HEK293T (cell line): ENCODE data around the gene ECSCR.

Source experiments
- ARNT ChIP-seq: fragments of 450-650 bp; IDR thresholded peaks from 2 replicates; pipeline ENCODE4 v1.6.1; 2017; ENCODE audit warnings: mild to moderate bottlenecking
- BHLHE40 ChIP-seq: fragments of 450-650 bp; IDR thresholded peaks from 2 replicates; pipeline ENCODE4 v1.6.1; 2016; ENCODE audit warnings: mild to moderate bottlenecking, moderate library complexity, borderline replicate concordance
- FOXK2 ChIP-seq: fragments of 450-650 bp; IDR thresholded peaks from 2 replicates; pipeline ENCODE4 v1.6.1; 2016; ENCODE audit warnings: mild to moderate bottlenecking
- FOXM1 ChIP-seq: fragments of 450-650 bp; IDR thresholded peaks from 2 replicates; pipeline ENCODE4 v1.6.1; 2017; ENCODE audit warnings: mild to moderate bottlenecking, borderline replicate concordance
- HDGF ChIP-seq: fragments of 450-650 bp; IDR thresholded peaks from 2 replicates; pipeline ENCODE4 v1.6.1; 2017; ENCODE audit warnings: antibody characterized with exemption, borderline replicate concordance
- L3MBTL2 ChIP-seq: fragments of 450-650 bp; conservative IDR thresholded peaks from 2 replicates; pipeline ENCODE4 v1.6.1; 2016; ENCODE audit warnings: mild to moderate bottlenecking
- TARDBP ChIP-seq: fragments of 450-650 bp; IDR thresholded peaks from 2 replicates; pipeline ENCODE4 v1.6.1; 2016
- ZNF384 ChIP-seq: fragments of 450-650 bp; IDR thresholded peaks from 2 replicates; pipeline ENCODE4 v1.6.1; 2016

GRCh38 chr5:139417214-139417613 lies 45.3 kb downstream of the ECSCR start:
- TF ChIP-seq TARDBP: no peak
- no peak for TF ChIP-seq ARNT
- TF ChIP-seq BHLHE40: no peak
- no peak for TF ChIP-seq FOXK2
- no peak for TF ChIP-seq FOXM1
- no peak for TF ChIP-seq HDGF
- TF ChIP-seq ZNF384: no peak
- TF ChIP-seq L3MBTL2: no peak
